ENCODE results near the gene ACOT12. TPM values are rescaled to one million over a fixed set of nuclear protein-coding genes. Genes with fewer than 3 reads are reported as not detected.

Gene ACOT12
- total RNA-seq, 1 experiment from 2014 or later = not detected

- H3K4me1 ChIP-seq (ENCODE audit: insufficient read depth, low read length) = no peaks in the 10 kb centered on the region
- BruUV-seq (replicated peaks) = no TSS peak
- H4K20me1 ChIP-seq (ENCODE audit: low read length) = no peaks in the 10 kb centered on the region
- ChIA-PET POLR2A (ENCODE audit: unreplicated experiment) (no interaction called here), CTCF (no interaction called here)
- H3K27me3 ChIP-seq (ENCODE audit: low read length) = no peaks in the 10 kb centered on the region
- DNase-seq (no peak), ATAC-seq (no peak)
- H3F3A ChIP-seq (ENCODE audit: low read length, unreplicated experiment) = no peaks in the 10 kb centered on the region
- no peak overlapping the region for H3K27ac ChIP-seq (ENCODE audit: low read length)
- no peaks in the 10 kb centered on the region for H3K79me2 ChIP-seq (ENCODE audit: low read length)
- H2AFZ ChIP-seq (ENCODE audit: low read length) = no peak overlapping the region
- no peaks in the 10 kb centered on the region for H3K36me3 ChIP-seq (ENCODE audit: low read depth, low read length)
- intact Hi-C loops (cut with micrococcal nuclease) = no loop called here
- H3K4me3 ChIP-seq (ENCODE audit: low read length) = no peak overlapping the region
- H3K9me3 ChIP-seq (ENCODE audit: low read length) = no peaks in the 10 kb centered on the region
- H3K9ac ChIP-seq (ENCODE audit: low read length) = no peak overlapping the region
- TF ChIP-seq CTCF (conservative IDR thresholded peaks at IDR 0.05; ENCODE audit: low read depth, low read length) = no peak
- no peak for TF ChIP-seq EZH2phosphoT487 (IDR thresholded peaks at IDR 0.05; ENCODE audit: borderline replicate concordance, low read length)
- TF ChIP-seq EZH2 (IDR thresholded peaks at IDR 0.05; ENCODE audit: low read length, unreplicated experiment) = no peak
- no peaks in the 10 kb centered on the region for H3K9me2 ChIP-seq (replicated peaks; ENCODE audit: low read length)
- no peak overlapping the region for H3K4me2 ChIP-seq (ENCODE audit: low read length)
Measured at GRCh38 chr5:81334304-81335061, 59.5 kb downstream of the ACOT12 start.

GRCh38 chr5:81326554-81326953 is 67.4 kb downstream of the ACOT12 start:
- BruUV-seq (replicated peaks) = no TSS peak
- H3K4me1 ChIP-seq (ENCODE audit: insufficient read depth, low read length) = no peaks in the 10 kb centered on the region
- H3K9me2 ChIP-seq (replicated peaks; ENCODE audit: low read length) = no peaks in the 10 kb centered on the region
- no peak overlapping the region for H3K27ac ChIP-seq (ENCODE audit: low read length)
- H3K9ac ChIP-seq (ENCODE audit: low read length) = no peak overlapping the region
- H3F3A ChIP-seq (ENCODE audit: low read length, unreplicated experiment) = no peaks in the 10 kb centered on the region
- ChIA-PET POLR2A (ENCODE audit: unreplicated experiment) (no interaction called here), CTCF (no interaction called here)
- TF ChIP-seq EZH2 (IDR thresholded peaks at IDR 0.05; ENCODE audit: low read length, unreplicated experiment) (no peak), CTCF (conservative IDR thresholded peaks at IDR 0.05; ENCODE audit: low read depth, low read length) (no peak), EZH2phosphoT487 (IDR thresholded peaks at IDR 0.05; ENCODE audit: borderline replicate concordance, low read length) (no peak)
- no peak for ATAC-seq
- no peaks in the 10 kb centered on the region for H3K36me3 ChIP-seq (ENCODE audit: low read depth, low read length)
- no peak overlapping the region for H3K4me2 ChIP-seq (ENCODE audit: low read length)
- no peak for DNase-seq
- H2AFZ ChIP-seq (ENCODE audit: low read length) = no peak overlapping the region
- H3K4me3 ChIP-seq (ENCODE audit: low read length) = no peak overlapping the region
- H3K79me2 ChIP-seq (ENCODE audit: low read length) = no peaks in the 10 kb centered on the region
- H3K27me3 ChIP-seq (ENCODE audit: low read length) = no peaks in the 10 kb centered on the region
- intact Hi-C loops (cut with micrococcal nuclease) = no loop called here
- H3K9me3 ChIP-seq (ENCODE audit: low read length) = no peaks in the 10 kb centered on the region
- H4K20me1 ChIP-seq (ENCODE audit: low read length) = no peaks in the 10 kb centered on the region

- Histone ChIP-seq H3F3A (ENCODE audit: low read length, unreplicated experiment) (no peaks in the 10 kb centered on the region), H3K4me2 (ENCODE audit: low read length) (no peak overlapping the region), H3K4me1 (ENCODE audit: insufficient read depth, low read length) (no peaks in the 10 kb centered on the region), H3K27ac (ENCODE audit: low read length) (no peak overlapping the region), H3K79me2 (ENCODE audit: low read length) (no peaks in the 10 kb centered on the region), H3K36me3 (ENCODE audit: low read depth, low read length) (no peaks in the 10 kb centered on the region; the same call in 1 of the 2 replicates), H2AFZ (ENCODE audit: low read length) (no peak overlapping the region), H4K20me1 (ENCODE audit: low read length) (no peaks in the 10 kb centered on the region), H3K9me3 (ENCODE audit: low read length) (no peaks in the 10 kb centered on the region), H3K9ac (ENCODE audit: low read length) (no peak overlapping the region), H3K27me3 (ENCODE audit: low read length) (no peaks in the 10 kb centered on the region), H3K9me2 (replicated peaks; ENCODE audit: low read length) (no peaks in the 10 kb centered on the region), H3K4me3 (ENCODE audit: low read length) (no peak overlapping the region)
- no peak for TF ChIP-seq CTCF (conservative IDR thresholded peaks at IDR 0.05; ENCODE audit: low read depth, low read length)
- TF ChIP-seq EZH2phosphoT487 (IDR thresholded peaks at IDR 0.05; ENCODE audit: borderline replicate concordance, low read length) = no peak
- CTCF ChIA-PET = no interaction called here
- intact Hi-C loops (cut with micrococcal nuclease) = no loop called here
- POLR2A ChIA-PET (ENCODE audit: unreplicated experiment) = no interaction called here
- no TSS peak for BruUV-seq (replicated peaks)
- DNase-seq (no peak), ATAC-seq (no peak)
Measured at GRCh38 chr5:81317536-81317935, 76.4 kb downstream of the ACOT12 start.

Data from PC-3 (cell line).